ENCODE results near the gene RNASE13. TPM values are rescaled to one million over a fixed set of nuclear protein-coding genes. Genes with fewer than 3 reads are reported as not detected.

Gene RNASE13
- polyA plus RNA-seq, 1 experiment = not detected

DNA sequence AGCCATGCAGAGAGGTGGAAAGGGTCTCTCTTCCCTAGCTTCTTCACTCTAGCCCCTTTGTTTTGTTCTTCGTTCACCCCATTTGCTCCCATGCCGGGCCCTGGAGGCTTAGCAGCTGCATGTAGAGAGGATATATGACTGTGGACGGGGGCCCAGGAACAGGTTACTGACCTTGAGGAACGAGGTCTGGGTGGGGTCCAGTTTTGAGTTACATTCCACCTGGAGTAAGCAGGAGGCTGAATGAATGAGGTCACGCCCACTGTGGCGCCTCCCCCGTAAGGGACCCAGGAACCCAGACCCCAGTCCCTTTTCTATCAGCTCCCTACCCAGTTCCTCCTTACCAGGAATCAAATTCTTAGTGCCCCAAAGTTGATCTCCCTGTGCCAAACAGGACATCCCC, 16.3 kb downstream of the RNASE13 start:
- Histone ChIP-seq H3K4me3 (ENCODE audit: low read depth, low read length) (no peak overlapping the region), H3K36me3 (ENCODE audit: control insufficient read depth, insufficient read depth, low read length) (no peaks in the 10 kb centered on the region), H3K27me3 (ENCODE audit: control insufficient read depth, insufficient read depth, low read length) (peaks cover 18% of the 10 kb centered on the region)
- ChIA-PET CTCF (interaction anchor here (1.5 to 15.6 kb wide), 6 partner anchors 10 to 88 kb away, joined by 5 to 233 read pairs (median 106); partner anchors contain the start of genes RNASE7, TMEM253 and ZNF219), POLR2A (no interaction called here)
- no peak for DNase-seq (ENCODE audit: low read depth)
- TF ChIP-seq, protein P1, sequence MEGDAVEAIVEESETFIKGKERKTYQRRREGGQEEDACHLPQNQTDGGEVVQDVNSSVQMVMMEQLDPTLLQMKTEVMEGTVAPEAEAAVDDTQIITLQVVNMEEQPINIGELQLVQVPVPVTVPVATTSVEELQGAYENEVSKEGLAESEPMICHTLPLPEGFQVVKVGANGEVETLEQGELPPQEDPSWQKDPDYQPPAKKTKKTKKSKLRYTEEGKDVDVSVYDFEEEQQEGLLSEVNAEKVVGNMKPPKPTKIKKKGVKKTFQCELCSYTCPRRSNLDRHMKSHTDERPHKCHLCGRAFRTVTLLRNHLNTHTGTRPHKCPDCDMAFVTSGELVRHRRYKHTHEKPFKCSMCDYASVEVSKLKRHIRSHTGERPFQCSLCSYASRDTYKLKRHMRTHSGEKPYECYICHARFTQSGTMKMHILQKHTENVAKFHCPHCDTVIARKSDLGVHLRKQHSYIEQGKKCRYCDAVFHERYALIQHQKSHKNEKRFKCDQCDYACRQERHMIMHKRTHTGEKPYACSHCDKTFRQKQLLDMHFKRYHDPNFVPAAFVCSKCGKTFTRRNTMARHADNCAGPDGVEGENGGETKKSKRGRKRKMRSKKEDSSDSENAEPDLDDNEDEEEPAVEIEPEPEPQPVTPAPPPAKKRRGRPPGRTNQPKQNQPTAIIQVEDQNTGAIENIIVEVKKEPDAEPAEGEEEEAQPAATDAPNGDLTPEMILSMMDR (IDR thresholded peaks at IDR 0.05; ENCODE audit: insufficient read depth, low read depth, low read length) = no peak

DNA sequence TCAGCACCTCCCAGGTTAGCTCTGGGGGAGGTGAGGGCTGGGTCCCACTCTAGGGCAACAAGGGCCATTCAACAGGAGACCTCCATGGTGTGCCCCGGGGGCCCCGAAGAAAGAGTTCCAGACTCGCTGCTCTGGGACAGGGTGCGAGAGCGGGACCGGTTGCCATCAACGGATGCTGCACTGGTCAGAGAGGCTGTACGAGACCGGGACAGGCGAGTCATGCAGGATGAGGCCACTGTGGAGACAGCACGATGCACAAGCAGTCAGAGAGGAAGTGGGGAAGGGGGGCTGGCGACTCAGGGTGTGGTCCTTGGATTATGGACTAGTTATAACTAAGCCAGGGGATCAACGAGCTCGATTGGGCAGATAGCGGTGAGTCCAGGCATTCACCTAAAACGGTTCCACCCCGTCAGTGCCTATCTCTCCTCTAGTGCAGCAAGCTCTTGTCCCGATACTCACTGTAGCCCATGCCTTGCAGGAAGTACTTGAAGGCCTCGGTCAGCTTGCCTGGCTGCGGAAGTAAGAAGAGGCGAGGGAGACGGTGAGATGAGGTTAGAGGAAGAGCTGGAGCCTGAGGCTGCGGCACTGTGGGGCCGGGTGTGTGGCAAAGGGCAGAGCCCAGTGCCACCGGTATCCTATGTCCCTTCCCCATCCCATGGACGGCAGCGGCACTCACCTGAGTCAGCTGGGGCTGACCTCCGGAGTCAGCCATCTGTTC, 16.9 kb downstream of the RNASE13 start:
- POLR2A ChIA-PET = no interaction called here
- CTCF ChIA-PET = interaction anchor here (0.7 to 15.6 kb wide), 7 partner anchors 13 to 89 kb away, joined by 3 to 233 read pairs (median 14); partner anchors contain the start of genes RNASE7, TMEM253 and ZNF219
- no peak for DNase-seq (ENCODE audit: low read depth)
- H3K27me3 ChIP-seq (ENCODE audit: control insufficient read depth, insufficient read depth, low read length) = peaks cover 14% of the 10 kb centered on the region
- TF ChIP-seq, protein P1 (IDR thresholded peaks at IDR 0.05; ENCODE audit: insufficient read depth, low read depth, low read length) = no peak
- H3K36me3 ChIP-seq (ENCODE audit: control insufficient read depth, insufficient read depth, low read length) = no peaks in the 10 kb centered on the region
- H3K4me3 ChIP-seq (ENCODE audit: low read depth, low read length) = no peak overlapping the region

GRCh38 chr14:21016413-21017190, 18.0 kb downstream of the RNASE13 start:
- CTCF ChIA-PET = interaction anchor here (0.7 to 15.6 kb wide), 18 partner anchors 11 to 158 kb away, joined by 3 to 233 read pairs (median 20); partner anchors contain the start of genes ARHGEF40, RNASE13, RNASE7 and RNASE8
- DNase-seq (ENCODE audit: low read depth) = no peak
- Histone ChIP-seq H3K4me3 (ENCODE audit: low read depth, low read length) (no peak overlapping the region), H3K36me3 (ENCODE audit: control insufficient read depth, insufficient read depth, low read length) (no peaks in the 10 kb centered on the region), H3K27me3 (ENCODE audit: control insufficient read depth, insufficient read depth, low read length) (peaks cover 6% of the 10 kb centered on the region; the same call in 1 of the 2 replicates)
- POLR2A ChIA-PET = no interaction called here
- TF ChIP-seq, protein P1 (IDR thresholded peaks at IDR 0.05; ENCODE audit: insufficient read depth, low read depth, low read length) = no peak

GRCh38 chr14:21015312-21015711, 19.3 kb downstream of the RNASE13 start:
- Histone ChIP-seq H3K27me3 (ENCODE audit: control insufficient read depth, insufficient read depth, low read length) (peaks cover 3% of the 10 kb centered on the region; the same call in 1 of the 2 replicates), H3K4me3 (ENCODE audit: low read depth, low read length) (no peak overlapping the region), H3K36me3 (ENCODE audit: control insufficient read depth, insufficient read depth, low read length) (no peaks in the 10 kb centered on the region)
- ChIA-PET POLR2A (interaction anchor here (0.6 to 1.0 kb wide), 2 partner anchors 9 to 25 kb away, joined by 3 read pairs; no protein-coding TSS in a partner anchor), CTCF (interaction anchor here (0.6 to 15.6 kb wide), 32 partner anchors 9 to 156 kb away, joined by 3 to 233 read pairs (median 13); partner anchors contain the start of genes ARHGEF40, NDRG2, RNASE13 and RNASE7)
- DNase-seq (ENCODE audit: low read depth) = no peak
- TF ChIP-seq, protein P1 (IDR thresholded peaks at IDR 0.05; ENCODE audit: insufficient read depth, low read depth, low read length) = no peak
